Urinary bladder (tissue), 4 donors: Measurements from ENCODE around the gene MAGOHB. TPM values are rescaled to one million over a fixed set of nuclear protein-coding genes. Genes with fewer than 3 reads are reported as not detected.
"Not testable (repeated sequence)": the region's sequence is repeated elsewhere in the genome, so short reads cannot be mapped to it uniquely, and the experiment has no call there.

Source experiments
- DNase-seq: peaks from one replicate; pipeline ENCODE4 v3.0.0-alpha.2; 2015; ENCODE audit errors: extremely low spot score
- H3K27ac ChIP-seq: one replicate; pipeline ENCODE4 v1.5.1; 2013; ENCODE audit warnings: low read depth, mild to moderate bottlenecking, moderate library complexity
- H3K36me3 ChIP-seq: one replicate; pipeline ENCODE4 v1.6.1; 2013; ENCODE audit warnings: mild to moderate bottlenecking, moderate library complexity; ENCODE audit not compliant: insufficient read depth
- H3K4me1 ChIP-seq: one replicate; pipeline ENCODE4 v1.6.1; 2013; ENCODE audit warnings: mild to moderate bottlenecking, moderate library complexity; ENCODE audit not compliant: insufficient read depth
- H3K4me3 ChIP-seq: one replicate; pipeline ENCODE4 v1.5.1; 2013; ENCODE audit warnings: low read depth, low read length
- WGBS: extraction: QIAGEN DNeasy Blood & Tissue Kit; methylation state at CpG from one replicate; pipeline ENCODE4 v1.1.7; 2013; 5-methylcytosine and 5-hydroxymethylcytosine counted together
- polyA plus RNA-seq: library from polyadenylated mRNA; stranded (reverse); fragments of 200-250 nt; gene quantifications from one replicate; pipeline ENCODE4 v1.2.3, GENCODE V29; 2013
- total RNA-seq: library from RNA; depleted of rRNA; stranded (reverse); fragments of >200 nt; gene quantifications from one replicate; pipeline ENCODE4 v1.2.3, GENCODE V29; 2014
- donor health status: healthy with polysubstance abuse.
- donor health status: healthy.

The MAGOHB gene
- total RNA-seq (49.6 TPM), polyA plus RNA-seq (18.0 TPM)

DNA sequence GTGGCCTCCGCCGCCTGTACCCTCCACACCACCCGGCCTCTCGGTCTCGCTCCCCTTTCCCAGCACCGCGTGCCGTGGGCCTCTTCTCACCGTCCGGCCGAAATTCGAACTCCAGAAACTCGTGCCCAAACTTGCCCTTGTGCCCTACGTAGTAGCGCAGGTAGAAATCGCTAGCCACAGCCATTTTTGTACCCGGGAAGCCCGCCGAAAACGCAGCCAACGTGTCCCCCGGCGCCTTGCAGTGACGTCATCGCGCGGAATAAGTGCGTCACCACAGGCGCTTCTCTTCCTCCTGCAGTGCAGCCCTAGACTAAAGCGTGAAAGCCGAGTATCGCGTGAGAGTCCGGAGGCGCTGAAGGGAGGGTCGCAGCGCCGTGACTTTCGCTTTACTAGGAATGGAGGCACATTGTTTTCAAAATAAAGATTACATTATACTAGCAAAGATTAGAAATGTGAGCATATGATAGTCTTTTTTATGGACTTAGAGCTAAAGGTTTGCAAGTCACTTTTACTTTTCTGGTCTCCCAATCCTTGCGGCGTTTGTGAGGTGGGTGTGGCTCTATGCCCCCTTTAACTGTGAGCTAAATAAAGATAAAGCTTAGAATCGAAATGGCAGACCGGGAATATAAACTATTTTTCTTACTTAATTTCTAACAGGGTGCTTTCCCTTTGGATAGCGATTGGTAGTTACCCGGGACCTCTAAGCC lies at the start of gene MAGOHB:
MAGOHB (minus strand) TSS at position 261 of the 707 bp plus-strand sequence; CDS start at position 184, 77 bp downstream.
- Histone ChIP-seq H3K4me3 (peak within 1 kb of the TSS; percentile 73), H3K27ac (peak within 1 kb of the TSS; percentile 86), H3K36me3 (no peaks in the 10 kb centered on the region), H3K4me1 (no peaks in the 10 kb centered on the region)
- DNase-seq: peak; percentile 93
- WGBS: under 1% methylated on average over 45 of the region's 45 CpGs

DNA sequence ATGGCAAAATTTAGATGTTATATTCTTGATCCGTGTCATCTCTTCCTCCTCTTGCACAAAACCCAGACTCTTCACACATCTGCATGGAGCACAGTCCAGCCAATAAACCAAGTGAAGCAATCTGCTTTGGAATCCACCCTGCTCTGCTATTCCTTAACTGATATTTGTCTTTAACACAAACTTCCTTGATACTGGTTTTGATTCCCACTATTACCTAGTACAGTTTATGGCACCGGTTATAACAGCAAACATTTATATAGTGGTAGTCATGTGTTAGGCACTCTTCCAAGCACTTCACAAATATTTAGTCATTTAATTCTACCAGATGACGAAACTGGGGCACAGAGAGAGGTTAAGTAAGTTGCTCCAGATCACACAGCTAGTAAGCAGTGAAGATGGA lies 47.9 kb upstream of the MAGOHB start:
- Histone ChIP-seq H3K4me1 (no peaks in the 10 kb centered on the region), H3K27ac (no peak overlapping the region), H3K36me3 (no peaks in the 10 kb centered on the region), H3K4me3 (no peak overlapping the region)
- WGBS: 52% methylated on average over 3 of the region's 3 CpGs
- no peak for DNase-seq

DNA sequence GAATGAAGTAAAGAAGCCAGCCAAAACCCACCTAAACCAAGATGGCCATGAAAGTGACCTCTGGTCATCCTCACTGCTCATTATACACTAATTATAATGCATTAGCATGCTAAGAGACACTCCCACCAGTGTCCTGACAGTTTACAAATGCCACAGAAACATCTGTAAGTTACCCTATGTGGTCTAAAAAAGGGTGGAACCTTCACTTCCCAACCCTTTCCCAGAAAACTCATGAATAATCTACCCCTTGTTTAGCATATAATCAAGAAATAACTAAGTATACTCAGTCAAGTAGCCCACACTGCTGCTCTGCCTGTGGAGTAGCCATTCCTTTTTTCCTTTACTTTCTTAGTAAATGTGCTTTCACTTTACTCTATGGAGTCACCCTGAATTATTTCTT lies 40.6 kb upstream of the MAGOHB start:
- H3K27ac ChIP-seq: no peak overlapping the region
- no peaks in the 10 kb centered on the region for H3K4me1 ChIP-seq
- H3K4me3 ChIP-seq: no peak overlapping the region
- no peak for DNase-seq
- no peaks in the 10 kb centered on the region for H3K36me3 ChIP-seq

DNA sequence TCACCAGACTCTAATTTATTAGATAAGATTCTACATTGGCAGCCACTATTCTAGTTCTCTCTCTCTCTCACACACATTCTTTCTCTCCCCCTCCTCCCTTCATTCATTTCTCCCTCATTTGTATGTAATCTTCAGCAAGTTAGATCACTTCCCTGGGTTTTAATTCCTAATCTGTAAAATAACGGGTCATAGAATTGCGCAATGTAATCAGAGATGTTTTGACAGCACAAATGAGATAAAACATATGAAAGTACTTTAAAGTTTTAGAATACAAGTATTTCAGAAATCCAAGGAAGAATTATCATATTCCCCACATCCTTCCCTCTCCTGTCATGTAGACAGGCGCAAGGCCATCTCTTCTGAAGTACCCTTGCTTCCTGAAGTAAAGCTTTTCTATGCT lies 38.8 kb upstream of the MAGOHB start:
- Histone ChIP-seq H3K4me3 (no peak overlapping the region), H3K4me1 (no peaks in the 10 kb centered on the region), H3K27ac (no peak overlapping the region), H3K36me3 (no peaks in the 10 kb centered on the region)
- 51% methylated on average over 3 of the region's 3 CpGs for WGBS
- DNase-seq: no peak

GRCh38 chr12:10646576-10646975 lies 33.2 kb upstream of the MAGOHB start:
- not testable (repeated sequence) for H3K36me3 ChIP-seq, H3K4me1 ChIP-seq, H3K27ac ChIP-seq, DNase-seq, H3K4me3 ChIP-seq

- WGBS: 43% methylated on average over 4 of the region's 4 CpGs
- Histone ChIP-seq H3K36me3 (no peaks in the 10 kb centered on the region), H3K4me1 (no peaks in the 10 kb centered on the region), H3K27ac (no peak overlapping the region), H3K4me3 (no peak overlapping the region)
- no peak for DNase-seq
These were observed 32.5 kb upstream of the MAGOHB start for GRCh38 chr12:10645910-10646309.

DNA sequence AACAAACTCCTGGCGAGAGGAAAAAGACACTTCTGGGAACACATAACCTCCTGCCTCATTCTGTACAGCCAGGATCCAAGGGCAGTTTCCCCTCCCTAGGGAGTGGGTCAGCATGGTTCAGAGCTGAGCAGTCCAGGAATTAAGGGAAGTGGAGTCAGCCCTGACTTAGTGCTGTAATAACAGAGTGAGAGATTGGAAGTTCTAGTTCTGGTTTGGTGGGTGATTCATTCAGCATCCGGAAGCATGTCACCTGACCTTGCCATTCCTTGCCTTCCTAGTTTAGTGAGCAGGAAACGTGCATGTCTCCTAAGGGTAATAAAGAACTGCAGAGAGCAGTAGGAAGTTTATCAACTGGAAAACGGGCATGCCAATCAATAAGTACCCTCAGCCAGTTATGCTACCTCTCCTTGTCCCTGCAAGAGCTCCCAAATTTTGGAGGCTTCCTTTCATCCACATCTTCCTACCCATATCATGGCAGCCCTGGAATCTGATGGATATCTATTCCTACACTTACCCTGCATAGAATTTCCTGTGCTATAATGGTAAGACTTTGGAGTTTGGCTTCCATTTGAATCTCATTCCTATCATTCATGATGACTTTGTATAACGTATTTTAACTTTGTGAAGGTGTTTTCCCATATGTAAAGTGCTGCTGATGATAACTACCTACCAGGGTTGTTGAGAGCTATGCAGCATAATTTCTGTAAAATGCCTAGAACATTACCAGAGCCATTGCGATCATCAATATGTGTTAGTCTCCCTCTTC lies 28.5 kb upstream of the MAGOHB start:
- H3K4me1 ChIP-seq: no peaks in the 10 kb centered on the region
- H3K36me3 ChIP-seq: no peaks in the 10 kb centered on the region
- WGBS: 62% methylated on average over 6 of the region's 6 CpGs
- H3K27ac ChIP-seq: no peak overlapping the region
- H3K4me3 ChIP-seq: no peak overlapping the region
- DNase-seq: no peak

- Histone ChIP-seq H3K4me1 (no peaks in the 10 kb centered on the region), H3K4me3 (no peak overlapping the region), H3K27ac (no peak overlapping the region), H3K36me3 (no peaks in the 10 kb centered on the region)
- whole genome bisulfite sequencing: 96% methylated on average over 1 of the region's 1 CpG
- DNase-seq: no peak
These were observed 25.3 kb upstream of the MAGOHB start for GRCh38 chr12:10638728-10639127.

- Histone ChIP-seq H3K4me3 (no peak overlapping the region), H3K36me3 (no peaks in the 10 kb centered on the region), H3K27ac (no peak overlapping the region), H3K4me1 (no peaks in the 10 kb centered on the region)
- 55% methylated on average over 6 of the region's 6 CpGs for WGBS
- DNase-seq: no peak
These were observed 23.2 kb upstream of the MAGOHB start for GRCh38 chr12:10636611-10637010.

- H3K4me3 ChIP-seq: no peak overlapping the region
- 63% methylated on average over 3 of the region's 3 CpGs for WGBS
- H3K4me1 ChIP-seq: no peaks in the 10 kb centered on the region
- no peak for DNase-seq
- no peaks in the 10 kb centered on the region for H3K36me3 ChIP-seq
- peak overlapping the region; percentile 2 for H3K27ac ChIP-seq
These were observed 22.7 kb upstream of the MAGOHB start for GRCh38 chr12:10636124-10636523.

DNA sequence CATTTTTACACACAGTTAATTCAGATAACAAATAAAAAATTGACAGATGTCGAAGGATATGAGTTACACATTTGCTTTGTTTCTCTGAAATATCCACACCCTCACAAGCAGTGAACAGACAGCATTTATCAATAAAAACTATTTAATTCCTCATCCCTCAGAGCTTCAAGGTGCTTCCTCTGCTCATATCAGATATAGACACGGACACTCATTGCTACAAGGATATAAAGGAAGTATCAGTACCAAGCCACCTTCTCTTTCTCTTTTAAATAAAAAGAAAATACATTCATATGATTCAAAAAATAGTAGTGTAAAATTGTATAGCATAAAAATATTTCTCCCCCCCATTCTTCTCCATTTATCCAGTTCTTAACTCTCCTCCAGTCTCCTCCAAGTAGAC lies 21.9 kb upstream of the MAGOHB start:
- Histone ChIP-seq H3K27ac (no peak overlapping the region), H3K4me3 (no peak overlapping the region), H3K36me3 (no peaks in the 10 kb centered on the region), H3K4me1 (no peaks in the 10 kb centered on the region)
- DNase-seq: no peak
- 79% methylated on average over 2 of the region's 2 CpGs for WGBS

GRCh38 chr12:10634427-10634826 lies 21.0 kb upstream of the MAGOHB start:
- H3K36me3 ChIP-seq: no peaks in the 10 kb centered on the region
- 87% methylated on average over 5 of the region's 5 CpGs for WGBS
- H3K4me1 ChIP-seq: no peaks in the 10 kb centered on the region
- DNase-seq: no peak
- H3K27ac ChIP-seq: no peak overlapping the region
- H3K4me3 ChIP-seq: no peak overlapping the region

DNA sequence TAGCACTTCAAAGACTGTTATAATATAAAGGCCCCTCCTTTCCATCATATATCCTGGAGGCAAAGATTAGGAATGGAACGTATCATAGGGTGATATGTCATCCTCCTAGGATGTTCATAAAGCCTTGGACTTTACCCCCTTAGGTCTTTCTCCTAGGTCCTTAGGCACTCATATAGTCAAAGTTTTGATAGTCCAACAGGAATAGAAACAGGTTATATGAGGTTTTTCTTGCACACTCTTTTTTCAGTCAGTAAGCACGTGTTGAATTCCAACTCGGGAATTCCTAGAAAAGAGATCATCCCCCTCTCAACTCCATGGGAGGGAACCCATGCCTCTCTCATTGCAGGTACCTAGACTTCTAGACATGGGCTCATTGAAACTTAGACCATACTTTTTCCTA lies 20.1 kb upstream of the MAGOHB start:
- DNase-seq: no peak
- 64% methylated on average over 3 of the region's 3 CpGs for WGBS
- H3K4me3 ChIP-seq: no peak overlapping the region
- no peak overlapping the region for H3K27ac ChIP-seq
- no peaks in the 10 kb centered on the region for H3K4me1 ChIP-seq
- no peaks in the 10 kb centered on the region for H3K36me3 ChIP-seq

- H3K27ac ChIP-seq: no peak overlapping the region
- H3K4me1 ChIP-seq: no peaks in the 10 kb centered on the region
- DNase-seq: no peak
- no peaks in the 10 kb centered on the region for H3K36me3 ChIP-seq
- no peak overlapping the region for H3K4me3 ChIP-seq
These were observed 18.8 kb upstream of the MAGOHB start for GRCh38 chr12:10632226-10632625.
